HG02840 (cell line): ENCODE measurements around the gene FAAP24.
"Not testable (repeated sequence)": the region's sequence is repeated elsewhere in the genome, so short reads cannot be mapped to it uniquely, and the experiment has no call there.

ENCODE experiments used
- ATAC-seq: cut with Tn5 transposase; IDR thresholded peaks from one replicate; pipeline ENCODE4 v1.9.1; 2021; ENCODE audit warnings: mild to moderate bottlenecking, moderate library complexity, moderate number of reproducible peaks; ENCODE audit not compliant: unreplicated experiment, low FRiP score

Gene FAAP24

GRCh38 chr19:32971715-32972540, at the start of gene FAAP24, which contains the start of gene CEP89:
TSS of gene FAAP24 (plus strand) at chr19:32972242. CDS start at chr19:32973197, 955 bp downstream.
TSS of gene CEP89 (minus strand) at chr19:32971958. CDS start at chr19:32971874, 84 bp downstream.
- ATAC-seq = peak; percentile 99

GRCh38 chr19:32924200-32924599, 47.8 kb upstream of the FAAP24 start:
- ATAC-seq = no peak

GRCh38 chr19:32928806-32929205, 43.2 kb upstream of the FAAP24 start:
- no peak for ATAC-seq

GRCh38 chr19:32930567-32930966, 41.5 kb upstream of the FAAP24 start:
- no peak for ATAC-seq

GRCh38 chr19:32933571-32933970, 38.5 kb upstream of the FAAP24 start:
- no peak for ATAC-seq

- no peak for ATAC-seq
These were observed 36.4 kb upstream of the FAAP24 start for GRCh38 chr19:32935629-32936028.

- ATAC-seq = no peak
These were observed 36.0 kb upstream of the FAAP24 start for GRCh38 chr19:32936065-32936464.

GRCh38 chr19:32941273-32941672, 30.8 kb upstream of the FAAP24 start:
- not testable (repeated sequence) for ATAC-seq

- no peak for ATAC-seq
These were observed 26.8 kb upstream of the FAAP24 start for GRCh38 chr19:32945260-32945659.

GRCh38 chr19:32966750-32967149, 5.3 kb upstream of the FAAP24 start:
- ATAC-seq = no peak

GRCh38 chr19:32969549-32969948, 2.5 kb upstream of the FAAP24 start:
- no peak for ATAC-seq

- no peak for ATAC-seq
These were observed 938 bp upstream of the FAAP24 start for GRCh38 chr19:32971012-32971595.

GRCh38 chr19:32976223-32976805, 4.3 kb downstream of the FAAP24 start:
- no peak for ATAC-seq

GRCh38 chr19:32977280-32977679, 5.2 kb downstream of the FAAP24 start:
- no peak for ATAC-seq

- not testable (repeated sequence) for ATAC-seq
These were observed 5.8 kb downstream of the FAAP24 start for GRCh38 chr19:32977813-32978212.

GRCh38 chr19:32979807-32980206, 7.8 kb downstream of the FAAP24 start:
- ATAC-seq = not testable (repeated sequence)

GRCh38 chr19:32982488-32982887, 10.4 kb downstream of the FAAP24 start:
- not testable (repeated sequence) for ATAC-seq

- not testable (repeated sequence) for ATAC-seq
These were observed 16.2 kb downstream of the FAAP24 start for GRCh38 chr19:32988254-32988653.

GRCh38 chr19:32988724-32989123, 16.7 kb downstream of the FAAP24 start:
- ATAC-seq = no peak

- not testable (repeated sequence) for ATAC-seq
These were observed 23.9 kb downstream of the FAAP24 start for GRCh38 chr19:32995966-32996365.

GRCh38 chr19:32997061-32997464, 25.0 kb downstream of the FAAP24 start:
- ATAC-seq = not testable (repeated sequence)
